ENCODE measurements around the gene RPTOR. TPM values are rescaled to one million over a fixed set of nuclear protein-coding genes. Genes with fewer than 3 reads are reported as not detected.
"Not testable (repeated sequence)": the region's sequence is repeated elsewhere in the genome, so short reads cannot be mapped to it uniquely, and the experiment has no call there.

RPTOR gene
- polyA plus RNA-seq, 1 of the 3 experiments (the other 2 are of a cell fraction) = 14.9 TPM

GRCh38 chr17:80762076-80762475, 217.4 kb downstream of the RPTOR start:
- peak overlapping the region; percentile 78 to 84 for H3K27ac ChIP-seq (ENCODE audit: low read depth in 2 of 2, low read length in 1 of 2)
- ChIA-PET POLR2A (no interaction called here), CTCF (interaction anchor here (1.5 to 2.9 kb wide), 2 partner anchors 100 to 186 kb away, joined by 3 to 9 read pairs; no protein-coding TSS in a partner anchor)
- TF ChIP-seq TEAD4 (IDR thresholded peaks at IDR 0.05; ENCODE audit: borderline replicate concordance, insufficient read depth) (no peak), CTCF (IDR thresholded peaks at IDR 0.05) (no peak), MXI1 (IDR thresholded peaks at IDR 0.05; ENCODE audit: low read depth, low read length) (no peak)
- no peaks in the 10 kb centered on the region for H3K36me3 ChIP-seq (replicated peaks in 1 of 2; ENCODE audit: control insufficient read depth in 1 of 2, insufficient read depth in 2 of 2, low read length in 1 of 2)
- 85% methylated on average over 11 of the region's 11 CpGs for WGBS (ENCODE audit: low lambda C conversion rate)
- peaks cover 19% of the 10 kb centered on the region for H3F3A ChIP-seq (replicated peaks; ENCODE audit: insufficient read depth)
- no peak overlapping the region for H3K4me3 ChIP-seq (ENCODE audit: low read depth in 2 of 2, low read length in 1 of 2)
- no peaks in the 10 kb centered on the region for H3K27me3 ChIP-seq (ENCODE audit: insufficient read depth)
- peaks cover 15 to 19% of the 10 kb centered on the region in 2 experiments for H3K4me1 ChIP-seq (ENCODE audit: control insufficient read depth in 1 of 2, insufficient read depth in 2 of 2, low read depth in 1 of 2, low read length in 1 of 2)
- no peaks in the 10 kb centered on the region for H3K9me3 ChIP-seq
- no peak for DNase-seq
- H3K9me2 ChIP-seq = no peaks in the 10 kb centered on the region
- peak overlapping the region; percentile 20; the same call in 1 of the 2 replicates for H2AFZ ChIP-seq (ENCODE audit: low read depth)
- no peaks in the 10 kb centered on the region for H4K20me1 ChIP-seq (ENCODE audit: insufficient read depth)
- H3K9ac ChIP-seq = peak overlapping the region; percentile 23; the same call in 1 of the 2 replicates
- peak overlapping the region; percentile 64 for H3K4me2 ChIP-seq
- no peaks in the 10 kb centered on the region for H3K79me2 ChIP-seq (ENCODE audit: insufficient read depth)

DNA sequence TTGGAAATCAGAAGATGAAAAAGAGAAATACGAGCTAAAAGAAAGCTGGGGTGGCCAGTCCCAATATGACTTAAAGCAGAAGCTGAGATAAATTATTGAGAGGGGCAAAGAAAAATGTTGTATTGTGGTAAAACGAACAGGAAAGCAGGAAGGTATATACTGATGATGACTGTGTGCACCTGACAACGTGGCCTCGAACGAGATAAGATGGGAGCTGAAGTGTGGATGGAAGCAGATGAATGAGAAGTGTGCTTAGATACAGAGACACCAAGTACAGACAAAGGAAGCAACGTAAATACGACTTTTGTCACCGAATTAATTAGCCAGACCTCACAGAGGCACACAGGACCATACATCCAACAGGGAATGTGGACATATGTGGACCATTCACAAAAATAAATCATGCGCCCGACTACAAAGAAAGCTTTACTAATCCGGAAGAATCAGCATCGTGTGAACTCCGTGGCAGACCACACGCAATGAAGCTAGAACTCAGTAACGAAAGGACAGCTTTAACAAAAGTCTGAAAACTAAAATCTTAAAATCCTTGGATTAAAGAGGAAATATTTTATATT, 218.7 kb downstream of the RPTOR start:
- WGBS (ENCODE audit: low lambda C conversion rate) = 90% methylated on average over 15 of the region's 15 CpGs
- Histone ChIP-seq H3K9ac (no peak overlapping the region), H3K36me3 (replicated peaks in 1 of 2; ENCODE audit: control insufficient read depth in 1 of 2, insufficient read depth in 2 of 2, low read length in 1 of 2) (no peaks in the 10 kb centered on the region), H3K79me2 (ENCODE audit: insufficient read depth) (no peaks in the 10 kb centered on the region), H3K4me1 (ENCODE audit: control insufficient read depth in 1 of 2, insufficient read depth in 2 of 2, low read depth in 1 of 2, low read length in 1 of 2) (peaks cover 15 to 19% of the 10 kb centered on the region in 2 experiments), H3K9me2 (no peaks in the 10 kb centered on the region), H3K9me3 (no peaks in the 10 kb centered on the region), H3K4me3 (ENCODE audit: low read depth in 2 of 2, low read length in 1 of 2) (no peak overlapping the region), H3K27ac (ENCODE audit: low read depth in 2 of 2, low read length in 1 of 2) (no peak overlapping the region), H3F3A (replicated peaks; ENCODE audit: insufficient read depth) (peaks cover 19% of the 10 kb centered on the region), H2AFZ (ENCODE audit: low read depth) (no peak overlapping the region), H3K4me2 (no peak overlapping the region), H3K27me3 (ENCODE audit: insufficient read depth) (no peaks in the 10 kb centered on the region), H4K20me1 (ENCODE audit: insufficient read depth) (no peaks in the 10 kb centered on the region)
- TF ChIP-seq MEF2A (IDR thresholded peaks at IDR 0.05; ENCODE audit: borderline replicate concordance, low read depth) = no peak
- TF ChIP-seq FOSL2 (IDR thresholded peaks at IDR 0.05; ENCODE audit: borderline replicate concordance, low read depth) = no peak
- TF ChIP-seq POLR2AphosphoS5 (IDR thresholded peaks at IDR 0.05; ENCODE audit: low read depth, low read length) = no peak
- TF ChIP-seq USF2 (IDR thresholded peaks at IDR 0.05; ENCODE audit: borderline replicate concordance, low read depth, low read length) = no peak
- TF ChIP-seq PBX3 (IDR thresholded peaks at IDR 0.05) = no peak
- TF ChIP-seq, protein P1, sequence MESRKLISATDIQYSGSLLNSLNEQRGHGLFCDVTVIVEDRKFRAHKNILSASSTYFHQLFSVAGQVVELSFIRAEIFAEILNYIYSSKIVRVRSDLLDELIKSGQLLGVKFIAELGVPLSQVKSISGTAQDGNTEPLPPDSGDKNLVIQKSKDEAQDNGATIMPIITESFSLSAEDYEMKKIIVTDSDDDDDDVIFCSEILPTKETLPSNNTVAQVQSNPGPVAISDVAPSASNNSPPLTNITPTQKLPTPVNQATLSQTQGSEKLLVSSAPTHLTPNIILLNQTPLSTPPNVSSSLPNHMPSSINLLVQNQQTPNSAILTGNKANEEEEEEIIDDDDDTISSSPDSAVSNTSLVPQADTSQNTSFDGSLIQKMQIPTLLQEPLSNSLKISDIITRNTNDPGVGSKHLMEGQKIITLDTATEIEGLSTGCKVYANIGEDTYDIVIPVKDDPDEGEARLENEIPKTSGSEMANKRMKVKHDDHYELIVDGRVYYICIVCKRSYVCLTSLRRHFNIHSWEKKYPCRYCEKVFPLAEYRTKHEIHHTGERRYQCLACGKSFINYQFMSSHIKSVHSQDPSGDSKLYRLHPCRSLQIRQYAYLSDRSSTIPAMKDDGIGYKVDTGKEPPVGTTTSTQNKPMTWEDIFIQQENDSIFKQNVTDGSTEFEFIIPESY (IDR thresholded peaks at IDR 0.05; ENCODE audit: borderline replicate concordance, low read depth) = no peak
- TF ChIP-seq FOXJ3 (CRISPR knock-in tag; IDR thresholded peaks at IDR 0.05) = no peak
- no peak for TF ChIP-seq NFIC (IDR thresholded peaks at IDR 0.05; ENCODE audit: borderline replicate concordance)
- no peak for TF ChIP-seq RFX5 (IDR thresholded peaks at IDR 0.05; ENCODE audit: low read length)
- no peak for TF ChIP-seq YY1 (IDR thresholded peaks at IDR 0.05; ENCODE audit: low read depth)
- no peak for TF ChIP-seq MAX (IDR thresholded peaks at IDR 0.05; ENCODE audit: low read depth)
- no peak for TF ChIP-seq TAF1 (IDR thresholded peaks at IDR 0.05; ENCODE audit: borderline replicate concordance, low read depth, low read length)
- DNase-seq = no peak
- ChIA-PET POLR2A (no interaction called here), CTCF (interaction anchor here (0.7 to 2.9 kb wide), 5 partner anchors 97 to 336 kb away, joined by 3 to 9 read pairs (median 3); no protein-coding TSS in a partner anchor)

- 95% methylated on average over 4 of the region's 5 CpGs for WGBS (ENCODE audit: low lambda C conversion rate)
- H2AFZ ChIP-seq (ENCODE audit: low read depth); H4K20me1 ChIP-seq (ENCODE audit: insufficient read depth); DNase-seq; H3K27me3 ChIP-seq (ENCODE audit: insufficient read depth); H3K4me3 ChIP-seq (ENCODE audit: low read depth in 2 of 2, low read length in 1 of 2); H3K36me3 ChIP-seq (replicated peaks in 1 of 2; ENCODE audit: control insufficient read depth in 1 of 2, insufficient read depth in 2 of 2, low read length in 1 of 2); H3K27ac ChIP-seq (ENCODE audit: low read depth in 2 of 2, low read length in 1 of 2); H3K9me3 ChIP-seq; H3K9me2 ChIP-seq; H3K4me2 ChIP-seq; H3K9ac ChIP-seq; H3K79me2 ChIP-seq (ENCODE audit: insufficient read depth); POLR2A ChIA-PET: not testable (repeated sequence)
- Histone ChIP-seq H3F3A (replicated peaks; ENCODE audit: insufficient read depth) (peaks cover 19% of the 10 kb centered on the region), H3K4me1 (ENCODE audit: control insufficient read depth in 1 of 2, insufficient read depth in 2 of 2, low read depth in 1 of 2, low read length in 1 of 2) (peaks cover 12 to 19% of the 10 kb centered on the region in 2 experiments)
- CTCF ChIA-PET = interaction anchor here (1.4 kb wide), 1 partner anchor 11 kb away, joined by 5 read pairs; no protein-coding TSS in a partner anchor
Measured at GRCh38 chr17:80764627-80765145, 220.0 kb downstream of the RPTOR start.
